ENCODE data around the gene DNASE1L2. TPM values are rescaled to one million over a fixed set of nuclear protein-coding genes. Genes with fewer than 3 reads are reported as not detected.

Gene DNASE1L2
- total and polyA plus RNA-seq, 4 donors, result 0.13 to 0.67 (median 0.28) TPM

DNA sequence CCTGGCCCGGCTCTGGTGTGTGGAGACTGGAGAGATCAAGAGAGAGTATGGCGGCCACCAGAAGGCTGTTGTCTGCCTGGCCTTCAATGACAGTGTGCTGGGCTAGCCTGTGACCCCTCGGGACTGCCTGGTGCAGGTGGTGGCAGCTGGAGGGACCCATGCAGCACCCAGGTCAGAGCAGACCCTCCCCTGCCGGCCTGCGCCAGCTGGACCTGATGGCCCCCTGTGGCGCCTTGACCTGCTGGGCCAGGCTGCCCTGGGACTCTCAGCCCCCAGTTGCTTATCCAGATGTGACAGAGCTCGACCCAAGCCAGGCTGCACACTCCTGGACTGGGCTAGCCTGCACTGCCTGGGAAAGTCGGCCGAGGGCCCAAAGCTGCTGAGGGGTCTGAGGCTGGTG lies 27.5 kb upstream of the DNASE1L2 start:
- H3K9ac ChIP-seq (ENCODE audit: low read depth in 1 of 2, low read length in 2 of 2), result no peak overlapping the region
- H3K9me3 ChIP-seq (ENCODE audit: control insufficient read depth in 4 of 4, low read length in 3 of 4), result no peaks in the 10 kb centered on the region
- H3K4me3 ChIP-seq (ENCODE audit: low read depth in 1 of 3, low read length in 3 of 3), result no peak overlapping the region
- H3K27me3 ChIP-seq (ENCODE audit: control insufficient read depth in 4 of 4, insufficient read depth in 4 of 4, low read length in 3 of 4), result no peaks in the 10 kb centered on the region
- TF ChIP-seq RAD21 (IDR thresholded peaks at IDR 0.05) (no peak), HNF4G (IDR thresholded peaks at IDR 0.05) (no peak), TAF1 (conservative IDR thresholded peaks at IDR 0.05) (no peak), SP1 (IDR thresholded peaks at IDR 0.05) (no peak), GABPA (IDR thresholded peaks at IDR 0.05 in 1 of 2, conservative IDR thresholded peaks at IDR 0.05 in 1 of 2) (no peak)
- TF ChIP-seq, protein P1, sequence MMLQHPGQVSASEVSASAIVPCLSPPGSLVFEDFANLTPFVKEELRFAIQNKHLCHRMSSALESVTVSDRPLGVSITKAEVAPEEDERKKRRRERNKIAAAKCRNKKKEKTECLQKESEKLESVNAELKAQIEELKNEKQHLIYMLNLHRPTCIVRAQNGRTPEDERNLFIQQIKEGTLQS (IDR thresholded peaks at IDR 0.05), result no peak
- TF ChIP-seq, protein P2, sequence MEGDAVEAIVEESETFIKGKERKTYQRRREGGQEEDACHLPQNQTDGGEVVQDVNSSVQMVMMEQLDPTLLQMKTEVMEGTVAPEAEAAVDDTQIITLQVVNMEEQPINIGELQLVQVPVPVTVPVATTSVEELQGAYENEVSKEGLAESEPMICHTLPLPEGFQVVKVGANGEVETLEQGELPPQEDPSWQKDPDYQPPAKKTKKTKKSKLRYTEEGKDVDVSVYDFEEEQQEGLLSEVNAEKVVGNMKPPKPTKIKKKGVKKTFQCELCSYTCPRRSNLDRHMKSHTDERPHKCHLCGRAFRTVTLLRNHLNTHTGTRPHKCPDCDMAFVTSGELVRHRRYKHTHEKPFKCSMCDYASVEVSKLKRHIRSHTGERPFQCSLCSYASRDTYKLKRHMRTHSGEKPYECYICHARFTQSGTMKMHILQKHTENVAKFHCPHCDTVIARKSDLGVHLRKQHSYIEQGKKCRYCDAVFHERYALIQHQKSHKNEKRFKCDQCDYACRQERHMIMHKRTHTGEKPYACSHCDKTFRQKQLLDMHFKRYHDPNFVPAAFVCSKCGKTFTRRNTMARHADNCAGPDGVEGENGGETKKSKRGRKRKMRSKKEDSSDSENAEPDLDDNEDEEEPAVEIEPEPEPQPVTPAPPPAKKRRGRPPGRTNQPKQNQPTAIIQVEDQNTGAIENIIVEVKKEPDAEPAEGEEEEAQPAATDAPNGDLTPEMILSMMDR (IDR thresholded peaks at IDR 0.05; ENCODE audit: low read depth, low read length, missing input control), result no peak
- DNase-seq (ENCODE audit: low spot score), result no peak
- H3K36me3 ChIP-seq (ENCODE audit: control insufficient read depth in 4 of 4, insufficient read depth in 3 of 4, low read depth in 1 of 4, low read length in 3 of 4), result peaks cover 0 to 24% (median 6%) of the 10 kb centered on the region in 4 donors
- peaks cover 9 to 38% (median 25%) of the 10 kb centered on the region in 4 donors for H3K4me1 ChIP-seq (ENCODE audit: control insufficient read depth in 4 of 4, insufficient read depth in 4 of 4, low read length in 3 of 4)
- no peak overlapping the region for H3K27ac ChIP-seq (ENCODE audit: low read depth in 1 of 2, low read length in 2 of 2)
- WGBS, result 97% methylated on average over 9 of the region's 9 CpGs

DNA sequence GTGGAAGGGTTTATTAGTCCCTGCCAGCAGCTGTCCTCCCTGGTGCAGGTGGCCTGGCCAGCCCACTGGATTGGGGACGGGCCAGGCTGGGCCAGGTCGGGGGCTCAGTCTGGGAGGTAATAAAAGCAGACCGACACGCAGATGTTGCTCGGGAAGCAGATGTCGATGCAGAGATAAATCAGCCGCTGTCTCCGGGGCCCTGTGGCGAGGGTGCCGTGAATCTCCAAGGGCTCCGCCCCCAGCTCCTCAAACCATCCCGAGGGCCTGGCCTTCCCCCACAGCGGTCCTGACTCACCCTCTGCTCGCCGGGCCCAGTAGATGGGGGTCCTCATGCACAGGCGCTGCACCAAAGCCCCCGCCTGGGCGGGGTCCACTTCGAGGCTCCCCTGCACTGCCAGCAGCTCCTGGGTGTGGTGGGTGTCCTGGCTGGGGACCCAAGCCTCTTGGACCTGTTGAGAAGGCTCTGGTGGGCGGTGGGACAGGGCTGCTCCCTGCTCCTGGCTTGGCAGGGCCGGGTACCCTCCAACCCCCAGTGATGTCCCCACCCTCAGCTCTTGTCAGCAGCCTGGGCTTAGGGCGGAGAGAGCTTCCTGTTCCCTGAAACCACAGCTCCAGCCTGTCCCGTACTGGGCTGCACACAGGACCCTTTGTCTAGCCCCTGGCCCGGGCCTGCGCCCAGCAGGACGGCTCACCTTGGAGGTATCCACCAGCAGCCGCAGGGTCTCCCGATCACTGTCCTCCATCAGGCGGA lies 26.8 kb upstream of the DNASE1L2 start:
- Histone ChIP-seq H3K36me3 (ENCODE audit: control insufficient read depth in 4 of 4, insufficient read depth in 3 of 4, low read depth in 1 of 4, low read length in 3 of 4) (peaks cover 0 to 24% (median 6%) of the 10 kb centered on the region in 4 donors), H3K9me3 (ENCODE audit: control insufficient read depth in 4 of 4, low read length in 3 of 4) (no peaks in the 10 kb centered on the region), H3K9ac (ENCODE audit: low read depth in 1 of 2, low read length in 2 of 2) (no peak overlapping the region), H3K4me3 (ENCODE audit: low read depth in 1 of 3, low read length in 3 of 3) (no peak overlapping the region), H3K27me3 (ENCODE audit: control insufficient read depth in 4 of 4, insufficient read depth in 4 of 4, low read length in 3 of 4) (no peaks in the 10 kb centered on the region), H3K4me1 (ENCODE audit: control insufficient read depth in 4 of 4, insufficient read depth in 4 of 4, low read length in 3 of 4) (peaks cover 9 to 43% (median 29%) of the 10 kb centered on the region in 4 donors), H3K27ac (ENCODE audit: low read depth in 1 of 2, low read length in 2 of 2) (no peak overlapping the region)
- DNase-seq (ENCODE audit: low spot score), result no peak
- TF ChIP-seq NR2F2 (IDR thresholded peaks at IDR 0.05), result no peak
- TF ChIP-seq FOXA2 (IDR thresholded peaks at IDR 0.05), result no peak
- no peak for TF ChIP-seq SP1 (IDR thresholded peaks at IDR 0.05)
- TF ChIP-seq FOXA1 (IDR thresholded peaks at IDR 0.05), result no peak
- no peak for TF ChIP-seq EGR1 (IDR thresholded peaks at IDR 0.05; ENCODE audit: low read depth in 2 of 2)
- TF ChIP-seq GABPA (IDR thresholded peaks at IDR 0.05 in 1 of 2, conservative IDR thresholded peaks at IDR 0.05 in 1 of 2), result no peak
- no peak for TF ChIP-seq TAF1 (conservative IDR thresholded peaks at IDR 0.05)
- TF ChIP-seq RAD21 (IDR thresholded peaks at IDR 0.05), result no peak
- TF ChIP-seq, protein P3, sequence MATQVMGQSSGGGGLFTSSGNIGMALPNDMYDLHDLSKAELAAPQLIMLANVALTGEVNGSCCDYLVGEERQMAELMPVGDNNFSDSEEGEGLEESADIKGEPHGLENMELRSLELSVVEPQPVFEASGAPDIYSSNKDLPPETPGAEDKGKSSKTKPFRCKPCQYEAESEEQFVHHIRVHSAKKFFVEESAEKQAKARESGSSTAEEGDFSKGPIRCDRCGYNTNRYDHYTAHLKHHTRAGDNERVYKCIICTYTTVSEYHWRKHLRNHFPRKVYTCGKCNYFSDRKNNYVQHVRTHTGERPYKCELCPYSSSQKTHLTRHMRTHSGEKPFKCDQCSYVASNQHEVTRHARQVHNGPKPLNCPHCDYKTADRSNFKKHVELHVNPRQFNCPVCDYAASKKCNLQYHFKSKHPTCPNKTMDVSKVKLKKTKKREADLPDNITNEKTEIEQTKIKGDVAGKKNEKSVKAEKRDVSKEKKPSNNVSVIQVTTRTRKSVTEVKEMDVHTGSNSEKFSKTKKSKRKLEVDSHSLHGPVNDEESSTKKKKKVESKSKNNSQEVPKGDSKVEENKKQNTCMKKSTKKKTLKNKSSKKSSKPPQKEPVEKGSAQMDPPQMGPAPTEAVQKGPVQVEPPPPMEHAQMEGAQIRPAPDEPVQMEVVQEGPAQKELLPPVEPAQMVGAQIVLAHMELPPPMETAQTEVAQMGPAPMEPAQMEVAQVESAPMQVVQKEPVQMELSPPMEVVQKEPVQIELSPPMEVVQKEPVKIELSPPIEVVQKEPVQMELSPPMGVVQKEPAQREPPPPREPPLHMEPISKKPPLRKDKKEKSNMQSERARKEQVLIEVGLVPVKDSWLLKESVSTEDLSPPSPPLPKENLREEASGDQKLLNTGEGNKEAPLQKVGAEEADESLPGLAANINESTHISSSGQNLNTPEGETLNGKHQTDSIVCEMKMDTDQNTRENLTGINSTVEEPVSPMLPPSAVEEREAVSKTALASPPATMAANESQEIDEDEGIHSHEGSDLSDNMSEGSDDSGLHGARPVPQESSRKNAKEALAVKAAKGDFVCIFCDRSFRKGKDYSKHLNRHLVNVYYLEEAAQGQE (IDR thresholded peaks at IDR 0.05), result no peak
- TF ChIP-seq HNF4A (conservative IDR thresholded peaks at IDR 0.05), result no peak
- TF ChIP-seq, protein P1 (IDR thresholded peaks at IDR 0.05), result no peak
- TF ChIP-seq RXRA (IDR thresholded peaks at IDR 0.05), result no peak
- TF ChIP-seq, protein P4, sequence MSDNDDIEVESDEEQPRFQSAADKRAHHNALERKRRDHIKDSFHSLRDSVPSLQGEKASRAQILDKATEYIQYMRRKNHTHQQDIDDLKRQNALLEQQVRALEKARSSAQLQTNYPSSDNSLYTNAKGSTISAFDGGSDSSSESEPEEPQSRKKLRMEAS (IDR thresholded peaks at IDR 0.05), result no peak
- 95% methylated on average over 29 of the region's 29 CpGs for WGBS

Data from liver (tissue), 9 donors.